Pons (tissue), 1 donor: Measurements from ENCODE around the gene SPEM2.

Source experiments
- DNase-seq: peaks from one replicate; pipeline ENCODE4 v3.0.0-alpha.2; 2016; ENCODE audit warnings: low spot score

SPEM2 gene

GRCh38 chr17:7421186-7421585 lies 4.2 kb upstream of the SPEM2 start:
- no peak for DNase-seq

- DNase-seq: no peak
These were observed 1.7 kb upstream of the SPEM2 start for GRCh38 chr17:7423679-7424078.

- no peak for DNase-seq
These were observed 340 bp downstream of the SPEM2 start for GRCh38 chr17:7425756-7426155.

GRCh38 chr17:7426203-7426863 lies 917 bp downstream of the SPEM2 start:
- no peak for DNase-seq

GRCh38 chr17:7426896-7427489 lies 1.6 kb downstream of the SPEM2 start:
- no peak for DNase-seq

- DNase-seq: no peak
These were observed 2.1 kb downstream of the SPEM2 start for GRCh38 chr17:7427549-7427948.

GRCh38 chr17:7428557-7428956 lies 3.1 kb downstream of the SPEM2 start, which contains the start of gene SPEM3:
Gene SPEM3 (plus strand): TSS chr17:7428857. CDS start chr17:7428903, 46 bp downstream.
- DNase-seq: no peak

- no peak for DNase-seq
These were observed 4.3 kb downstream of the SPEM2 start for GRCh38 chr17:7429722-7430121.

- DNase-seq: no peak
These were observed 5.8 kb downstream of the SPEM2 start for GRCh38 chr17:7431231-7431630.

- DNase-seq: no peak
These were observed 6.9 kb downstream of the SPEM2 start for GRCh38 chr17:7432296-7432695.

- no peak for DNase-seq
These were observed 10.5 kb downstream of the SPEM2 start for GRCh38 chr17:7435676-7436555.

GRCh38 chr17:7436556-7437368 lies 11.3 kb downstream of the SPEM2 start:
- DNase-seq: peak; percentile 66

- DNase-seq: no peak
These were observed 12.0 kb downstream of the SPEM2 start for GRCh38 chr17:7437369-7437863.

- DNase-seq: no peak
These were observed 12.7 kb downstream of the SPEM2 start for GRCh38 chr17:7437950-7438614.

- no peak for DNase-seq
These were observed 13.4 kb downstream of the SPEM2 start for GRCh38 chr17:7438656-7439460.

GRCh38 chr17:7439462-7440112 lies 14.2 kb downstream of the SPEM2 start, which contains the start of gene FGF11:
Gene FGF11 (plus strand): TSS chr17:7439512. CDS start chr17:7439621, 109 bp downstream.
- DNase-seq: no peak

- DNase-seq: no peak
These were observed 14.9 kb downstream of the SPEM2 start for GRCh38 chr17:7440113-7440833.

GRCh38 chr17:7440834-7441195 lies 15.4 kb downstream of the SPEM2 start:
- DNase-seq: no peak

- no peak for DNase-seq
These were observed 15.8 kb downstream of the SPEM2 start for GRCh38 chr17:7441266-7441665.
